GM21737 (cell line): ENCODE measurements around the gene RAB31.
A peak's percentile ranks its signal among the peaks of the same experiment; 100 is the strongest.
"Not testable (repeated sequence)": the region's sequence is repeated elsewhere in the genome, so short reads cannot be mapped to it uniquely, and the experiment has no call there.

ENCODE experiments used
- ATAC-seq: cut with Tn5 transposase; IDR thresholded peaks from one replicate; pipeline ENCODE4 v1.9.1; 2021; ENCODE audit warnings: mild to moderate bottlenecking, moderate library complexity; ENCODE audit not compliant: unreplicated experiment

RAB31 gene

GRCh38 chr18:9756271-9756932 is 48.3 kb downstream of the RAB31 start:
- ATAC-seq: no peak

GRCh38 chr18:9756933-9757470 is 48.9 kb downstream of the RAB31 start:
- ATAC-seq: no peak

GRCh38 chr18:9757827-9758621 is 49.9 kb downstream of the RAB31 start:
- ATAC-seq: no peak

- no peak for ATAC-seq
These were observed 50.5 kb downstream of the RAB31 start for GRCh38 chr18:9758624-9759075.

- ATAC-seq: no peak
These were observed 52.5 kb downstream of the RAB31 start for GRCh38 chr18:9760641-9761040.

- no peak for ATAC-seq
These were observed 54.4 kb downstream of the RAB31 start for GRCh38 chr18:9762526-9762925.

GRCh38 chr18:9763157-9763556 is 55.1 kb downstream of the RAB31 start:
- no peak for ATAC-seq

- ATAC-seq: no peak
These were observed 55.9 kb downstream of the RAB31 start for GRCh38 chr18:9764011-9764481.

- no peak for ATAC-seq
These were observed 57.4 kb downstream of the RAB31 start for GRCh38 chr18:9765501-9765900.

- ATAC-seq: no peak
These were observed 58.0 kb downstream of the RAB31 start for GRCh38 chr18:9766076-9766481.

- no peak for ATAC-seq
These were observed 58.6 kb downstream of the RAB31 start for GRCh38 chr18:9766740-9767139.

- not testable (repeated sequence) for ATAC-seq
These were observed 60.1 kb downstream of the RAB31 start for GRCh38 chr18:9768071-9768691.

GRCh38 chr18:9770111-9770510 is 62.0 kb downstream of the RAB31 start:
- not testable (repeated sequence) for ATAC-seq

GRCh38 chr18:9771261-9771976 is 63.3 kb downstream of the RAB31 start:
- peak; percentile 54 for ATAC-seq

GRCh38 chr18:9771977-9772660 is 64.0 kb downstream of the RAB31 start:
- no peak for ATAC-seq

- no peak for ATAC-seq
These were observed 65.0 kb downstream of the RAB31 start for GRCh38 chr18:9772847-9773677.

GRCh38 chr18:9774150-9774549 is 66.0 kb downstream of the RAB31 start:
- ATAC-seq: no peak

GRCh38 chr18:9775178-9775577 is 67.1 kb downstream of the RAB31 start:
- ATAC-seq: no peak

- ATAC-seq: no peak
These were observed 71.5 kb downstream of the RAB31 start for GRCh38 chr18:9779630-9780029.
